Lower leg skin (tissue), 4 donors: ENCODE results near the gene RMI2. TPM values are rescaled to one million over a fixed set of nuclear protein-coding genes. Genes with fewer than 3 reads are reported as not detected.

Experiments
- DNase-seq, 2 donors: peaks; one replicate each; pipeline ENCODE4 v3.0.0-alpha.2; 2019; ENCODE audit warnings: low spot score in 2 of 2
- H3K4me3 ChIP-seq: fragments of 200-600 bp; sonication (generic); 2 replicates; pipeline ENCODE4 v1.5.1; 2017; ENCODE audit warnings: mild to moderate bottlenecking, low read depth; ENCODE audit not compliant: poor library complexity, severe bottlenecking
- POLR2A ChIP-seq, 2 donors: fragments of 450-650 bp; IDR thresholded peaks; one replicate each; pipeline ENCODE4 v1.6.1; 2016 to 2017; ENCODE audit warnings: antibody characterized with exemption in 2 of 2, mild to moderate bottlenecking in 1 of 2, moderate library complexity in 1 of 2
- WGBS, 2 donors: methylation state at CpG; one replicate each; pipeline ENCODE4 v1.1.5; 2018; 5-methylcytosine and 5-hydroxymethylcytosine counted together
- intact Hi-C: fragments of 100-400 bp; cut with DNase I; formaldehyde crosslinking; loops from one replicate; pipeline ENCODE4 v1.15.0; 2023; ENCODE audit warnings: low total_unique reads
- total RNA-seq, 4 donors: library from RNA; depleted of rRNA; stranded (reverse); fragments of >200 nt; gene quantifications; one replicate each; pipeline ENCODE4 v1.1.0, GENCODE V29; 2016
- TF ChIP-seq, protein P1 (sequence below), 3 donors: fragments of 450-650 bp; IDR thresholded peaks; one replicate each; pipeline ENCODE4 v1.5.1; 2016; ENCODE audit warnings: antibody characterized with exemption in 3 of 3, mild to moderate bottlenecking in 3 of 3, moderate library complexity in 2 of 3

RMI2 gene
- total RNA-seq, 4 donors from 2014 or later: 5.9 to 12.7 (median 7.9) TPM

DNA sequence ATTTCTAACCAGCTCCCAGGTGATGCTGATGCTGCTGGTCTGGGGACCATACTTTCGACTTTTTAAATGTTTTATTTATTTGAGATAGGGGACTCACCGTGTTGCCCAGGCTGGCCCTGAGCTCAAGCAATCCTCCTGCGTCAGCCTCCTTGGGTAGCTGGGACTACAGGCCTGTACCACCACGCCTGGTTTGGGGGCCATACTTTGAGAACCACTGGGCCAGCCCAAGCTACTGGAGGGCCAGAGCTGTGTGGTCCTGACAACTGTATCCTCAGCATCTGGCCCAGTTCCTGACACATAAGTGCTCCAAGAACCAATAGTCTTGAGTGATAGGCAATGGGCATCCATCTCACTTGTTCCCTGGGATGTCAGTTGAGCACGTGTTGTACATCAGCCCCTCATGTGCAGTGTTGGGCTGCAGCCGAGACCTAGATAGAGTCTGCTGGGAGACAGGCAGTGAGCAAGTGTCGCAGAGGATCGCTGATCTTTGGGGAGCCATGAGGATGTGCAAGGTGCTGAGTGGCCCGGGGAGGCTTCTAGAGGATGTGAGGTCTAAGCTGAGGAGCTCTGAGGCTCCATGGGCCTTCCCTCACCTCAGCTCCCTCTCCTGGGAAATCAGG, 1.6 kb downstream of the RMI2 start:
- no peak for DNase-seq
- H3K4me3 ChIP-seq: no peak overlapping the region
- no peak for TF ChIP-seq POLR2A (IDR thresholded peaks at IDR 0.05)
- TF ChIP-seq, protein P1, sequence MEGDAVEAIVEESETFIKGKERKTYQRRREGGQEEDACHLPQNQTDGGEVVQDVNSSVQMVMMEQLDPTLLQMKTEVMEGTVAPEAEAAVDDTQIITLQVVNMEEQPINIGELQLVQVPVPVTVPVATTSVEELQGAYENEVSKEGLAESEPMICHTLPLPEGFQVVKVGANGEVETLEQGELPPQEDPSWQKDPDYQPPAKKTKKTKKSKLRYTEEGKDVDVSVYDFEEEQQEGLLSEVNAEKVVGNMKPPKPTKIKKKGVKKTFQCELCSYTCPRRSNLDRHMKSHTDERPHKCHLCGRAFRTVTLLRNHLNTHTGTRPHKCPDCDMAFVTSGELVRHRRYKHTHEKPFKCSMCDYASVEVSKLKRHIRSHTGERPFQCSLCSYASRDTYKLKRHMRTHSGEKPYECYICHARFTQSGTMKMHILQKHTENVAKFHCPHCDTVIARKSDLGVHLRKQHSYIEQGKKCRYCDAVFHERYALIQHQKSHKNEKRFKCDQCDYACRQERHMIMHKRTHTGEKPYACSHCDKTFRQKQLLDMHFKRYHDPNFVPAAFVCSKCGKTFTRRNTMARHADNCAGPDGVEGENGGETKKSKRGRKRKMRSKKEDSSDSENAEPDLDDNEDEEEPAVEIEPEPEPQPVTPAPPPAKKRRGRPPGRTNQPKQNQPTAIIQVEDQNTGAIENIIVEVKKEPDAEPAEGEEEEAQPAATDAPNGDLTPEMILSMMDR (IDR thresholded peaks at IDR 0.05): no peak

GRCh38 chr16:11347831-11348230, 2.6 kb downstream of the RMI2 start:
- TF ChIP-seq POLR2A (IDR thresholded peaks at IDR 0.05): no peak
- TF ChIP-seq, protein P1 (IDR thresholded peaks at IDR 0.05): no peak
- no peak overlapping the region for H3K4me3 ChIP-seq
- intact Hi-C loops: no loop called here
- 86 to 87% methylated on average over 7 of the region's 7 CpGs for WGBS, 2 donors
- DNase-seq: no peak

More for the DNA sequence above, 1.6 kb downstream of the RMI2 start:
- intact Hi-C loops: no loop called here
- 77 to 78% methylated on average over 9 of the region's 9 CpGs for WGBS, 2 donors

DNA sequence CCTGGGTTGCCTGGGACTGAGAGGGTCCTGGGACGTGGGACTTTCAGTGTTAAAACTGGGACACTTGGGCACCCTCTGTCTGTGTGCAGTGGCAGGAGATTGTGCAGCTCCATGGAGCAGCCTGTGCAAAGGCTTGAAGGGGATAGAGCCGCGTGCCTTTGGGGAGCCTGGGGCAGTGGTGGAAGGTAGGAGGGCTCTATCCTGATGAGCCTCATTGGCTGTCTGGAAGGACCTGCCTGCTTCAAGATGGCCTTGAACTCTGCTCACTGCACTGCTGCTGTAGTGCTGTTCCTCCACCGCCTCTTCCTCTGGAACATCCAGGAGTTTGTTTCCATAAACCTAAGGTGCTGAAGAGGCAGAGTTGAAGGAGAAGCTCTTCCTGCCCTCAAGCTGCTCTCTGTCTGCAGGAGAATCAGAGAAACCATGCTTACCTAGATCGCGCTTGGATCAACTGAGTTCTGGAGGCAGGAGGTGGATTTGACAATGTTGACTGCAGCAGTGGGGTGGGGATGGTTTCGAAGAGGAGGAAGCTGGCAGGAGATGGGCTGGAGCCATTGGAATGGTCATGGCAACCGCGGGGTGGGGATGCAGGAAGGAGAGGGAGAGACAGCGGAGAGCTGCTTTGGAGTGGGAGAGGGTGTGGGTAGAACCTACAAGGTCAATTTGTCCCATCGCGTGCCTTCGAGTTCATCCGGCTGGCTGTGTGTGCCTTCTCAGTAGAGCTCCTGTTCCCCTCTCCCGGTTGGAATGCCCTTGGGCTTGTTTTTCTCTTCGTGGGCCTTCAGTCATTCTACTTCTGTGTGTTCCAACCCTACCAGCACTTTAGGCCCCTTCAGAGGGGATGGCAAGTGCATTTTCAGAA, 3.7 kb downstream of the RMI2 start:
- intact Hi-C loops: no loop called here
- no peak for DNase-seq
- 74 to 76% methylated on average over 15 to 16 of the region's 16 CpGs for WGBS, 2 donors
- H3K4me3 ChIP-seq: no peak overlapping the region
- TF ChIP-seq POLR2A (IDR thresholded peaks at IDR 0.05): no peak
- TF ChIP-seq, protein P1 (IDR thresholded peaks at IDR 0.05): no peak

DNA sequence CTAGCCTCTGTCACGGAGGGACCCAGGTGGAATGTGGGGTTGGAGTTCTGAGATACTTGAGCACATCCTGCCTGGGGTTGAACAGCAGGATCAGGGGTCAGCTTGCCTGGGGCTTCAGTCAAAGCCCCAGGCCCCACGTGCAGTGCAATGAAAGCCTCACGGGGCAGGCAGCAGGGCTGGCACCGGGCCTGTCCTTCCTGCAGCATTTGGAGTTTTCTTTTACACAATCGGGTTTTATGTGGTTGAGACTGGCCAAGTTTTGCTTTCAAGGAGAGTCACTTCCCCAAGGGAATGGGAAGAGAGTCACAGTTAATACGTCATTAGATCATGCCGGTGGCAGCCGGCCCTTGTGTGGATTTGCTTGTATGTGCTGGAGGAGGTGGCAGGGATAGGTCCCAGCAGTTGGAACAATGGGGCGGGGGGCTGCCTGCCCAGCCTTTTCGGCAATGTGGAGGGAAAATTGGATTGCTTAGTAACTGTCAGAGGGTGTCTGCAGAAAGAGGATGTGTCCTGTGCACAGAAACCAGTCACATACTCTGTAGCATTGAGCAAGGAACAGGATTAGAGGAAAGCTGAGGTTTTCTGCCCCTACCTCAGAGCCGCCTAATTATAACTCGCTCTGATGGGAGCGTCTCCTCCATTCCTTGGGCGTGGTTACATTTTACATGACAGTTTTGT, 4.5 kb downstream of the RMI2 start:
- peak; percentile 80 to 96 for DNase-seq
- no peak overlapping the region for H3K4me3 ChIP-seq
- intact Hi-C loops: no loop called here

DNA sequence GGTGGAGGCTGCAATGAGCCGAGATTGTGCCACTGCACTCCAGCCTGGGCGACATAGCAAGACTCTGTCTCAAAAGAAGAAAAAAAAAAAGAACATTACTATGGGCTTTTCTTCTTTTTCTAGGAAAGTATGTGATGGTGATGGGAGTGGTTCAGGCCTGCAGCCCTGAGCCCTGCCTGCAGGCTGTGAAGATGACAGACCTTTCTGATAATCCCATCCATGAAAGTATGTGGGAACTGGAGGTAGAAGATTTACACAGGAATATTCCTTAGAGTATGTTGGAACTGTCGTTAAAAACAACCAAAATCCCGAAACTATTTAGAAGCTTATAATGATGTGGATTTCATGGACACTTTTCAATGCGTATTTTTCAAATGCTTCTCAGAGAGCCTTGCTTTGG, 5.3 kb downstream of the RMI2 start:
- 45 to 46% methylated on average over 5 of the region's 5 CpGs for WGBS, 2 donors

More for the DNA sequence above, 4.5 kb downstream of the RMI2 start:
- TF ChIP-seq, protein P1 (IDR thresholded peaks at IDR 0.05): no peak
- no peak for TF ChIP-seq POLR2A (IDR thresholded peaks at IDR 0.05)
- 12 to 17% methylated on average over 13 to 14 of the region's 14 CpGs for whole genome bisulfite sequencing, 2 donors

More for the DNA sequence above, 5.3 kb downstream of the RMI2 start:
- intact Hi-C loops: no loop called here
- TF ChIP-seq, protein P1 (IDR thresholded peaks at IDR 0.05): no peak
- no peak for TF ChIP-seq POLR2A (IDR thresholded peaks at IDR 0.05)
- no peak overlapping the region for H3K4me3 ChIP-seq
- DNase-seq: no peak
